ENCODE measurements around the gene EVX2.

The EVX2 gene

DNA sequence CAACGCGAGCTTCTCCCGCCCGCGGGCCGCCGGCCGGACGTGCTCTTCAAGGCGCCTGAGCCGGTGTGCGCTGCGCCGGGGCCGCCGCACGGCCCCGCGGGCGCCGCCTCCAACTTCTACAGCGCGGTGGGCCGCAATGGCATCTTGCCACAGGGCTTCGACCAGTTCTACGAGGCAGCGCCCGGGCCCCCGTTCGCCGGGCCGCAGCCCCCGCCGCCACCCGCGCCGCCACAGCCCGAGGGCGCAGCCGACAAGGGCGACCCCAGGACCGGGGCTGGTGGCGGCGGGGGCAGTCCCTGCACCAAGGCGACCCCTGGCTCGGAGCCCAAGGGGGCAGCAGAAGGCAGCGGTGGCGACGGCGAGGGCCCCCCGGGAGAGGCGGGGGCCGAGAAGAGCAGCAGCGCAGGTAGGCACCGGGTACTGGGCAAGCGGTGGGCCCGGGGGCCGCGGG is 24.0 kb upstream of the EVX2 start:
- no peak for DNase-seq (ENCODE audit: low read depth)

GRCh38 chr2:176106581-176107539 is 23.1 kb upstream of the EVX2 start, which contains the start of gene HOXD11:
Gene HOXD11, plus strand, starts transcription at chr2:176107280. Its CDS starts 76 bp downstream, at chr2:176107356.
- DNase-seq (ENCODE audit: low read depth): no peak

DNA sequence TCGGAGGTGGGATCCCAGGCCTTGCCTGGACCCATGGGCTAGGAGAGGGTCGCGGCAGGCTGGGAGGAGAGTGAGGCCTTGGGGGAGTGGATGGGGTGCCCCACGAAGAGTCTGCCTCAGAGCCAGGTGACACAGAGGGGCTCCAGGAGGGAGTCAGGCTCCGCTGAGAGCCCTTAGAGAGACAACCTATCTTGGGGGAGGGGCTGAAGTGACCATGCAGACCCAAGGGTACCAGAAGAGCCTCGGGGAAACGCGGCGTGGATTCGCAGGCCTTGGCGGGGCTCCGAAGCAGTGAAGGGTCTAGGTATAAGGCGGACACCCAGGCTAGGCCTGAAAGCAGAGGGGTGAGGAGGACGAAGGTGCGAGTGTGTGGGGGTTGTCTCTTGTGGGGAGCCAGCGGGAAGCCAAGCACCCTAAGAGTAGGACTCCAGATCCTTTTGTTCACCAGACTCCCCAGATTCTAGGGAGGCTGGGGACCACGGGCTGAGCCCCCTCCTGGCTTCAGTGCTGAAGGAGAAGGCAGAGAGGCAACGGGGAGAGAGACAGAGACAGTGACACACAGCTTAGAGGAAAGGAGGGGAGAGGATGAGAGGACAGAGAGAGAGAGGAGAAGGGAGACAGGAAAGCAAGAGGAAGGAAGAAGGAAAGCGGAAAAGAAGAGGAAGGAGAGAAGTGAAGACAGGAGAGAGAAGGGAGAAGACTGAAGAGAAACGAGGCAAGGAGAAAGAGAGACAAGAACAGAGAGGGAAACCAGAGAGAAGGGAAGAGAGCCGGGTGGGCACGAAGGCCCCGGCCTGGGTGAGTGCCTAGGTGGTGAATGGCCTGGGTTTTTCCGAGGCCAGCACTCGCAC is 22.2 kb upstream of the EVX2 start:
- DNase-seq (ENCODE audit: low read depth): no peak

- DNase-seq (ENCODE audit: low read depth): no peak
Observed at GRCh38 chr2:176105078-176105729, 21.4 kb upstream of the EVX2 start.

- no peak for DNase-seq (ENCODE audit: low read depth)
Observed at GRCh38 chr2:176104316-176105077, 20.7 kb upstream of the EVX2 start.

GRCh38 chr2:176103742-176104315 is 20.1 kb upstream of the EVX2 start:
- no peak for DNase-seq (ENCODE audit: low read depth)

DNA sequence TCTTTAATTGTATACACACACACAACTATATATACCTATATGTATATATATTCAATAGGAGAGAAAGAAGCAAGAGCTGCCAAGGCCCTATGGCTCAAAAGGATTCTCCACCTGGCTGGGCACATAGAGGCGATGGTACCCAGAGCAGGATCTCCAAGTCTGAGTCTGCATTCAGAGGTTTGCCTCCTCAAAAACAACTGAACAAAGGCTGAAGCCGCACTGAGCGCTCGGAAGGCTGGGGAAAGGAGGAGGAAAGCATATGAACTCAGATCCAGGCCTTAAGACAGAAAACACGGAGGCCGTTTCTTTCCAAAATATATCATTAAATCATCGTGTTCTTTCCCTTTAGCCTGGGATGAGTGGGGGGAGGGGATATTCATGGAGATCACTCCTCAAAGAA is 19.4 kb upstream of the EVX2 start:
- DNase-seq (ENCODE audit: low read depth): no peak

- DNase-seq (ENCODE audit: low read depth): no peak
Observed at GRCh38 chr2:176102309-176102866, 18.6 kb upstream of the EVX2 start.

GRCh38 chr2:176101842-176102241 is 18.1 kb upstream of the EVX2 start:
- no peak for DNase-seq (ENCODE audit: low read depth)

- DNase-seq (ENCODE audit: low read depth): no peak
Observed at GRCh38 chr2:176101216-176101830, 17.6 kb upstream of the EVX2 start.

- DNase-seq (ENCODE audit: low read depth): no peak
Observed at GRCh38 chr2:176100547-176101140, 16.9 kb upstream of the EVX2 start.

- no peak for DNase-seq (ENCODE audit: low read depth)
Observed at GRCh38 chr2:176099728-176100546, 16.2 kb upstream of the EVX2 start, which contains the start of gene HOXD12. Gene HOXD12, plus strand, starts transcription at chr2:176099795. Its CDS starts 7 bp downstream, at chr2:176099802.

- no peak for DNase-seq (ENCODE audit: low read depth)
Observed at GRCh38 chr2:176099159-176099727, 15.5 kb upstream of the EVX2 start.

- DNase-seq (ENCODE audit: low read depth): no peak
Observed at GRCh38 chr2:176098366-176099158, 14.8 kb upstream of the EVX2 start.

- DNase-seq (ENCODE audit: low read depth): no peak
Observed at GRCh38 chr2:176097820-176098365, 14.1 kb upstream of the EVX2 start.

DNA sequence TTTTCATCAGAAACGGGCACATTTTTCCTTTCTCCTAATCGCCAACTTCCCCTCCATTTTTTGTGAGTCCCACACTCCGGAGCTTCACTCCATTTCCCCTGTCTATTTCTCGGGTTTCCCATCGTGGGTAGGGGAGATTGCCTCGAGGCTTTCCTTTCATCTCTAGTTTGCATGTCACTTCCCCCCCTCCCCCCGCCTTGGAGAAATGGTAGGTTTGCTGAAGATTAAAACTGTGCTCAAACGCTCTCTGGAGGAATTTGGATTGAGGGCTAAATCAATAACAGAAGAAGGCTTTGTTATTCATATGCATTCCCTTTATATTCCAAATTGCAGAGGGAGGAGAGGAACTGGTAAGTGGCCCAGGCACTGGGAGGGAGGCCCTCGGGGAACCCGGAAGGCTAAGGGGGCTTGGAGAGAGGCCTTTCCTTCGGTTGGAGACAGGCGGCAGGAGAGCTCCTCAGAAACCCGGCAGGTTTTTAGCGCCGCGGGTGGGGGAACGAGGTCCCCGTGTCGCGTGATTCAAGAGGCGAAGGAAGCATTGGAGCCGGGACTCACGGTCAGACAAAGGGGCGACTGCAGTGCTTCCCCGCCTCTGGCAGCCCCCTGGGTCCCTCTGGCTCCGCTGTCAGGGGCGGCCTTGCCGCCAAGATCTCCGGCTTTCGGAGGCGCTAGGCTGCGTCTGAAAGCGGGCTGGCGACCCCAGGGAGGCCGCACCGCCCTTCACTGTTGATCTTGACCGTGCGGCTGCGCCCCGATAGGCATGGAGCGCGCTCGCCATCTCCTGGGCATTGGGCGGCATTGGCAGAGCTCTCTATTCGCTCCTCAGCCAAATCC is 13.4 kb upstream of the EVX2 start:
- DNase-seq (ENCODE audit: low read depth): peak; percentile 34
